Cortex of kidney (tissue), 1 donor: ENCODE data around the gene N4BP3.

ENCODE experiments used
- DNase-seq: peaks from one replicate; lab custom pipeline; 2025; lab: John Stamatoyannopoulos, UW

The N4BP3 gene

GRCh38 chr5:178104492-178104891 is 8.8 kb upstream of the N4BP3 start:
- DNase-seq: no peak

GRCh38 chr5:178106086-178106485 is 7.2 kb upstream of the N4BP3 start:
- no peak for DNase-seq

- DNase-seq: no peak
These were observed 6.6 kb upstream of the N4BP3 start for GRCh38 chr5:178106556-178107239.

GRCh38 chr5:178107756-178108310 is 5.5 kb upstream of the N4BP3 start:
- DNase-seq: no peak

- no peak for DNase-seq
These were observed 4.9 kb upstream of the N4BP3 start for GRCh38 chr5:178108446-178108845.

GRCh38 chr5:178108966-178109365 is 4.4 kb upstream of the N4BP3 start:
- DNase-seq: no peak

GRCh38 chr5:178110511-178110910 is 2.8 kb upstream of the N4BP3 start:
- DNase-seq: no peak

GRCh38 chr5:178111925-178112324 is 1.4 kb upstream of the N4BP3 start:
- DNase-seq: no peak

GRCh38 chr5:178112545-178112944 is 787 bp upstream of the N4BP3 start:
- DNase-seq: no peak

- DNase-seq: no peak
These were observed 551 bp downstream of the N4BP3 start for GRCh38 chr5:178113841-178114324.

- no peak for DNase-seq
These were observed 1.2 kb downstream of the N4BP3 start for GRCh38 chr5:178114325-178115135.

- DNase-seq: no peak
These were observed 1.9 kb downstream of the N4BP3 start for GRCh38 chr5:178115136-178115813.

GRCh38 chr5:178115814-178116142 is 2.4 kb downstream of the N4BP3 start:
- DNase-seq: no peak

- no peak for DNase-seq
These were observed 3.0 kb downstream of the N4BP3 start for GRCh38 chr5:178116143-178116885.

- DNase-seq: no peak
These were observed 4.8 kb downstream of the N4BP3 start for GRCh38 chr5:178117923-178118701.

GRCh38 chr5:178119915-178120606 is 6.7 kb downstream of the N4BP3 start:
- no peak for DNase-seq

GRCh38 chr5:178120607-178121357 is 7.5 kb downstream of the N4BP3 start:
- no peak for DNase-seq

- no peak for DNase-seq
These were observed 8.3 kb downstream of the N4BP3 start for GRCh38 chr5:178121391-178122276.

GRCh38 chr5:178122346-178122745 is 9.0 kb downstream of the N4BP3 start:
- no peak for DNase-seq
